HCT116 (cell line): ENCODE data around the gene NCOA5. TPM values are rescaled to one million over a fixed set of nuclear protein-coding genes. Genes with fewer than 3 reads are reported as not detected.

Source experiments
- ATAC-seq: fragments of 200-7000 bp; cut with Tn5 transposase; 2 replicates; pipeline ENCODE4 v1.9.1; 2020; ENCODE audit warnings: mild to moderate bottlenecking, moderate library complexity
- BruUV-seq: library from RNA; stranded (reverse); fragments of 400-500 nt; replicated peaks from 2 replicates; lab custom pipeline; 2021; lab: Mats Ljungman, UMichigan
- CTCF ChIA-PET: fragments of 300-600 bp; sonication (Branson Sonifier 250); formaldehyde crosslinking; loops from one replicate; lab custom pipeline; 2021; ENCODE audit warnings: antibody characterized with exemption; lab: Charles Lee
- POLR2A ChIA-PET: fragments of 300-600, 350-600 bp; sonication (Branson Sonifier 250); formaldehyde crosslinking; loops from one replicate; lab custom pipeline; 2021; ENCODE audit warnings: antibody characterized with exemption; lab: Charles Lee
- RAD21 ChIA-PET, 2 experiments: fragments of 300-600 bp; sonication (Branson Sonifier 250); formaldehyde crosslinking; loops; one replicate each; lab custom pipeline; 2023; ENCODE audit warnings: low total read pairs in 2 of 2; ENCODE audit not compliant: uncharacterized antibody in 2 of 2, unreplicated experiment in 2 of 2, low non-redundant PET in 1 of 2; lab: Charles Lee
- DNase-seq: peaks from one replicate; pipeline ENCODE4 v3.0.0-alpha.2; 2010; ENCODE audit warnings: low read depth, low spot score
- H2AFZ ChIP-seq: fragments of 200-600 bp; shearing (Covaris generic), sonication (generic); 2 replicates; pipeline ENCODE4 v1.6.1; 2017; ENCODE audit warnings: low read depth, mixed run types, mixed read lengths, antibody characterized with exemption, low read length; ENCODE audit not compliant: poor library complexity, severe bottlenecking
- H3K27ac ChIP-seq: 2 replicates; pipeline ENCODE4 v1.5.1; 2012; ENCODE audit warnings: low read depth, low read length
- H3K27me3 ChIP-seq: fragments of 200-600 bp; sonication (generic); 2 replicates; pipeline ENCODE4 v1.6.1; 2016; ENCODE audit warnings: mixed run types, low read length, mixed read lengths; ENCODE audit not compliant: insufficient read depth
- H3K36me3 ChIP-seq, 2 experiments: fragments of 200-500 bp in 1 of 2; fragments of 200-600 bp in 1 of 2; sonication (Bioruptor generic) in 1 of 2; sonication (generic) in 1 of 2; 2 replicates each; pipeline versions ENCODE4 v1.5.1 to v1.6.1; 2014 to 2016; ENCODE audit warnings: low read length in 2 of 2, inconsistent platforms in 1 of 2, mixed read lengths in 1 of 2, mixed run types in 1 of 2; ENCODE audit not compliant: insufficient read depth in 2 of 2, control insufficient read depth in 1 of 2
- H3K4me1 ChIP-seq, 2 experiments: fragments of 200-600 bp in 1 of 2; sonication (generic) in 1 of 2; 2 replicates each; pipeline versions ENCODE4 v1.5.1 to v1.6.1; 2012 to 2017; ENCODE audit warnings: low read length in 2 of 2, inconsistent platforms in 1 of 2, mild to moderate bottlenecking in 1 of 2, mixed read lengths in 1 of 2, mixed run types in 1 of 2, moderate library complexity in 1 of 2; ENCODE audit not compliant: insufficient read depth in 2 of 2, control insufficient read depth in 1 of 2
- H3K4me2 ChIP-seq: fragments of 200-600 bp; sonication (generic); 2 replicates; pipeline ENCODE4 v1.6.1; 2017; ENCODE audit warnings: mixed run types, low read length, mixed read lengths
- H3K4me3 ChIP-seq, 2 experiments: fragments of 200-600 bp in 1 of 2; sonication (generic) in 1 of 2; replicated peaks in 1 of 2; 2 replicates each; pipeline ENCODE4 v1.5.1; 2011 to 2016; ENCODE audit warnings: low read length in 2 of 2, control low read depth in 1 of 2, low read depth in 1 of 2, mild to moderate bottlenecking in 1 of 2, mixed read lengths in 1 of 2, mixed run types in 1 of 2
- H3K79me2 ChIP-seq: fragments of 200-600 bp; sonication (generic); 2 replicates; pipeline ENCODE4 v1.6.1; 2017; ENCODE audit warnings: mild to moderate bottlenecking, mixed run types, low read length, moderate library complexity, mixed read lengths; ENCODE audit not compliant: insufficient read depth
- H3K9ac ChIP-seq: fragments of 200-600 bp; sonication (generic); 2 replicates; pipeline ENCODE4 v1.6.1; 2016; ENCODE audit warnings: low read length, mixed read lengths
- H3K9me2 ChIP-seq: fragments of 200-600 bp; sonication (generic), shearing (Covaris generic); 2 replicates; pipeline ENCODE4 v1.6.1; 2017; ENCODE audit warnings: mixed run types, mild to moderate bottlenecking, moderate library complexity; ENCODE audit not compliant: insufficient read depth
- H3K9me3 ChIP-seq, 2 experiments: fragments of 200-500 bp in 1 of 2; fragments of 200-600 bp in 1 of 2; sonication (Bioruptor generic) in 1 of 2; sonication (generic) in 1 of 2; 2 replicates each; pipeline ENCODE4 v1.6.1; 2014 to 2017; ENCODE audit warnings: low read length in 2 of 2, mixed read lengths in 2 of 2, inconsistent platforms in 1 of 2, low read depth in 1 of 2, mild to moderate bottlenecking in 1 of 2, mixed run types in 1 of 2, moderate library complexity in 1 of 2; ENCODE audit not compliant: control insufficient read depth in 1 of 2, insufficient read depth in 1 of 2
- H4K20me1 ChIP-seq: fragments of 200-600 bp; sonication (generic), shearing (Covaris generic); 2 replicates; pipeline ENCODE4 v1.6.1; 2017; ENCODE audit warnings: mixed run types, mild to moderate bottlenecking, moderate library complexity; ENCODE audit not compliant: insufficient read depth
- ATF3 ChIP-seq: IDR thresholded peaks from 2 replicates; pipeline ENCODE4 v1.6.1; 2012
- CBX3 ChIP-seq: IDR thresholded peaks from 2 replicates; pipeline ENCODE4 v1.6.1; 2012; ENCODE audit warnings: low read depth
- CEBPB ChIP-seq: IDR thresholded peaks from 2 replicates; pipeline ENCODE4 v1.6.1; 2012; ENCODE audit warnings: low read depth
- EGR1 ChIP-seq: IDR thresholded peaks from 2 replicates; pipeline ENCODE4 v1.6.1; 2012; ENCODE audit warnings: low read depth
- EZH2 ChIP-seq: fragments of 200-600 bp; sonication (generic); IDR thresholded peaks from 2 replicates; pipeline ENCODE4 v1.6.1; 2017; ENCODE audit warnings: antibody characterized with exemption, mixed run types
- EZH2phosphoT487 ChIP-seq: fragments of 200-600 bp; IDR thresholded peaks from 2 replicates; pipeline ENCODE4 v1.6.1; 2018; ENCODE audit warnings: antibody characterized with exemption, borderline replicate concordance
- FOSL1 ChIP-seq: IDR thresholded peaks from 2 replicates; pipeline ENCODE4 v1.6.1; 2012; ENCODE audit warnings: low read depth
- JUND ChIP-seq: IDR thresholded peaks from 2 replicates; pipeline ENCODE4 v1.6.1; 2012
- POLR2AphosphoS5 ChIP-seq: IDR thresholded peaks from 2 replicates; pipeline ENCODE4 v1.6.1; 2011; ENCODE audit warnings: mild to moderate bottlenecking, low read depth, low read length, moderate library complexity
- SIN3A ChIP-seq: IDR thresholded peaks from 2 replicates; pipeline ENCODE4 v1.6.1; 2012; ENCODE audit warnings: low read depth
- SRF ChIP-seq: IDR thresholded peaks from 2 replicates; pipeline ENCODE4 v1.6.1; 2012; ENCODE audit warnings: low read depth
- TCF7L2 ChIP-seq: IDR thresholded peaks from 2 replicates; pipeline ENCODE4 v1.7.0; 2011; ENCODE audit warnings: borderline replicate concordance, inconsistent platforms; ENCODE audit not compliant: insufficient read depth, insufficient read length; ENCODE audit errors: extremely low read depth
- YY1 ChIP-seq: IDR thresholded peaks from 2 replicates; pipeline ENCODE4 v1.6.1; 2011; ENCODE audit warnings: low read length, low read depth, moderate library complexity, mild to moderate bottlenecking; ENCODE audit not compliant: insufficient replicate concordance; ENCODE audit errors: extremely low read depth
- ZFX ChIP-seq: fragments of 450-650 bp; IDR thresholded peaks from 2 replicates; pipeline ENCODE4 v1.6.1; 2017
- ZNF274 ChIP-seq: fragments of 200-500 bp; sonication (Bioruptor generic); IDR thresholded peaks from 2 replicates; pipeline ENCODE4 v1.6.1; 2014; ENCODE audit warnings: mild to moderate bottlenecking, low read depth, low read length, inconsistent platforms
- intact Hi-C: fragments of 100-400 bp; cut with micrococcal nuclease; formaldehyde crosslinking; loops from 2 replicates; pipeline ENCODE4 v1.10.0; 2022
- total RNA-seq: library from RNA; stranded (reverse); gene quantifications from one replicate; pipeline ENCODE4 v1.2.1, GENCODE V29; 2021; ENCODE audit not compliant: unreplicated experiment
- TF ChIP-seq, protein P1 (sequence below): IDR thresholded peaks from 2 replicates; pipeline ENCODE4 v1.6.1; 2011; ENCODE audit warnings: mild to moderate bottlenecking, low read length, moderate library complexity; ENCODE audit not compliant: insufficient replicate concordance; ENCODE audit errors: extremely low read depth
- TF ChIP-seq, protein P2 (sequence below), 3 experiments: fragments of 200-600 bp in 1 of 3; sonication (generic) in 1 of 3; IDR thresholded peaks in 2 of 3; conservative IDR thresholded peaks in 1 of 3; 2 replicates each; pipeline ENCODE4 v1.5.1; 2012 to 2017; ENCODE audit warnings: low read depth in 2 of 3, low read length in 2 of 3, antibody characterized with exemption in 1 of 3, borderline replicate concordance in 1 of 3, control low read depth in 1 of 3, mild to moderate bottlenecking in 1 of 3, mixed read lengths in 1 of 3, mixed run types in 1 of 3, moderate library complexity in 1 of 3; ENCODE audit not compliant: insufficient read depth in 1 of 3

NCOA5 gene
- total RNA-seq, 1 experiment from 2014 or later, result 31.6 TPM

DNA sequence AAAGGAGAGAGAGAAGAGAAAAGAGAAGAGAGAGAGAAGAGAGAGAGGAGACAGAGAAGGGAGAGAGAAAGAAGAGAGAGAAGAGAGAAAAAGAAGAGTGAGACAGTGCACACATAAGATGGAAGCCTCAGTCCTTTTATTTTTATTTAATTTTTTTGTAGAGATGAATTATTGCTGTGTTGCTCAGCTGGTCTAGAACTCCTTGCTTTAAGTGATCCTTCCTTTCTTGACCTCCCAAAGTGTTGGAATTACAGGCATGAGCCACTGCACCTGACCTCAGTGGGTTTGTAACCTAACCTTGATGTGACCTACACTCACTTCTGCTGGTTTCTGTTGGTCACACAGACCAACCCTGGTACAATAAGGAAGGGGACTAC is 22.1 kb upstream of the NCOA5 start:
- Histone ChIP-seq H3K27me3 (peaks cover 17% of the 10 kb centered on the region; the same call in 1 of the 2 replicates), H3K4me1 (no peaks in the 10 kb centered on the region), H3K79me2 (no peaks in the 10 kb centered on the region), H3K36me3 (no peaks in the 10 kb centered on the region), H3K4me2 (no peak overlapping the region), H3K9me3 (no peaks in the 10 kb centered on the region), H3K4me3 (no peak overlapping the region), H3K9me2 (no peaks in the 10 kb centered on the region), H4K20me1 (no peaks in the 10 kb centered on the region), H3K27ac (no peak overlapping the region), H3K9ac (no peak overlapping the region), H2AFZ (no peak overlapping the region)
- ChIA-PET POLR2A (no interaction called here), RAD21 (no interaction called here), CTCF (no interaction called here)
- BruUV-seq, result no TSS peak
- DNase-seq (no peak), ATAC-seq (no peak)
- TF ChIP-seq JUND (no peak), CBX3 (no peak), SRF (no peak)
- intact Hi-C loops, result no loop called here

- peaks cover 17% of the 10 kb centered on the region; the same call in 1 of the 2 replicates for H3K27me3 ChIP-seq
- no peak for DNase-seq
- no peaks in the 10 kb centered on the region for H3K9me3 ChIP-seq
- no peak overlapping the region for H3K4me3 ChIP-seq
- no TSS peak for BruUV-seq
- H2AFZ ChIP-seq, result no peak overlapping the region
- H3K79me2 ChIP-seq, result no peaks in the 10 kb centered on the region
- H3K36me3 ChIP-seq, result no peaks in the 10 kb centered on the region
- no peaks in the 10 kb centered on the region for H4K20me1 ChIP-seq
- H3K9me2 ChIP-seq, result no peaks in the 10 kb centered on the region
- H3K4me1 ChIP-seq, result no peaks in the 10 kb centered on the region
- ChIA-PET CTCF (no interaction called here), RAD21 (interaction anchor here in 1 of 2 experiments (0.7 kb wide), 1 partner anchor 238 kb away, joined by 3 read pairs; no protein-coding TSS in a partner anchor), POLR2A (no interaction called here)
- H3K27ac ChIP-seq, result no peak overlapping the region
- intact Hi-C loops, result no loop called here
- H3K9ac ChIP-seq, result no peak overlapping the region
- no peak for ATAC-seq
- H3K4me2 ChIP-seq, result no peak overlapping the region
- TF ChIP-seq FOSL1 (no peak), EZH2phosphoT487 (no peak), CEBPB (no peak), SIN3A (no peak), SRF (no peak), EZH2 (no peak), YY1 (no peak), ZNF274 (no peak), ZFX (no peak), TCF7L2 (no peak), POLR2AphosphoS5 (no peak), EGR1 (no peak), ATF3 (no peak)
- TF ChIP-seq, protein P1, sequence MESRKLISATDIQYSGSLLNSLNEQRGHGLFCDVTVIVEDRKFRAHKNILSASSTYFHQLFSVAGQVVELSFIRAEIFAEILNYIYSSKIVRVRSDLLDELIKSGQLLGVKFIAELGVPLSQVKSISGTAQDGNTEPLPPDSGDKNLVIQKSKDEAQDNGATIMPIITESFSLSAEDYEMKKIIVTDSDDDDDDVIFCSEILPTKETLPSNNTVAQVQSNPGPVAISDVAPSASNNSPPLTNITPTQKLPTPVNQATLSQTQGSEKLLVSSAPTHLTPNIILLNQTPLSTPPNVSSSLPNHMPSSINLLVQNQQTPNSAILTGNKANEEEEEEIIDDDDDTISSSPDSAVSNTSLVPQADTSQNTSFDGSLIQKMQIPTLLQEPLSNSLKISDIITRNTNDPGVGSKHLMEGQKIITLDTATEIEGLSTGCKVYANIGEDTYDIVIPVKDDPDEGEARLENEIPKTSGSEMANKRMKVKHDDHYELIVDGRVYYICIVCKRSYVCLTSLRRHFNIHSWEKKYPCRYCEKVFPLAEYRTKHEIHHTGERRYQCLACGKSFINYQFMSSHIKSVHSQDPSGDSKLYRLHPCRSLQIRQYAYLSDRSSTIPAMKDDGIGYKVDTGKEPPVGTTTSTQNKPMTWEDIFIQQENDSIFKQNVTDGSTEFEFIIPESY, result no peak
- TF ChIP-seq, protein P2, sequence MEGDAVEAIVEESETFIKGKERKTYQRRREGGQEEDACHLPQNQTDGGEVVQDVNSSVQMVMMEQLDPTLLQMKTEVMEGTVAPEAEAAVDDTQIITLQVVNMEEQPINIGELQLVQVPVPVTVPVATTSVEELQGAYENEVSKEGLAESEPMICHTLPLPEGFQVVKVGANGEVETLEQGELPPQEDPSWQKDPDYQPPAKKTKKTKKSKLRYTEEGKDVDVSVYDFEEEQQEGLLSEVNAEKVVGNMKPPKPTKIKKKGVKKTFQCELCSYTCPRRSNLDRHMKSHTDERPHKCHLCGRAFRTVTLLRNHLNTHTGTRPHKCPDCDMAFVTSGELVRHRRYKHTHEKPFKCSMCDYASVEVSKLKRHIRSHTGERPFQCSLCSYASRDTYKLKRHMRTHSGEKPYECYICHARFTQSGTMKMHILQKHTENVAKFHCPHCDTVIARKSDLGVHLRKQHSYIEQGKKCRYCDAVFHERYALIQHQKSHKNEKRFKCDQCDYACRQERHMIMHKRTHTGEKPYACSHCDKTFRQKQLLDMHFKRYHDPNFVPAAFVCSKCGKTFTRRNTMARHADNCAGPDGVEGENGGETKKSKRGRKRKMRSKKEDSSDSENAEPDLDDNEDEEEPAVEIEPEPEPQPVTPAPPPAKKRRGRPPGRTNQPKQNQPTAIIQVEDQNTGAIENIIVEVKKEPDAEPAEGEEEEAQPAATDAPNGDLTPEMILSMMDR (IDR thresholded peaks at IDR 0.05 in 2 of 3, conservative IDR thresholded peaks at IDR 0.05 in 1 of 3; ENCODE audit: borderline replicate concordance in 1 of 3, insufficient read depth in 1 of 3, low read depth in 2 of 3, low read length in 2 of 3), result no peak
Observed at GRCh38 chr20:46111028-46111835, 21.5 kb upstream of the NCOA5 start.
